Right lobe of liver (tissue), 6 donors: Measurements from ENCODE around the gene PICK1. TPM values are rescaled to one million over a fixed set of nuclear protein-coding genes. Genes with fewer than 3 reads are reported as not detected.

ENCODE experiments used
- ATAC-seq, 4 donors: fragments of 200-7000 bp; cut with Tn5 transposase; one replicate each; pipeline ENCODE4 v1.9.1; 2020; ENCODE audit warnings: mild to moderate bottlenecking in 4 of 4, moderate library complexity in 4 of 4
- DNase-seq, 3 donors: peaks; one replicate each; pipeline ENCODE4 v3.0.0-alpha.2; 2020
- H3K27ac ChIP-seq, 3 donors: fragments of 200-600 bp; one replicate each; pipeline ENCODE4 v1.8.0; 2022
- H3K27me3 ChIP-seq, 2 donors: fragments of 200-600 bp; one replicate each; pipeline ENCODE4 v1.8.0; 2022
- H3K36me3 ChIP-seq, 4 donors: fragments of 200-600 bp; sonication (generic) in 1 of 4; one replicate each; pipeline versions ENCODE4 v1.5.1 to v1.8.0; 2017 to 2022; ENCODE audit warnings: control low read depth in 1 of 4
- H3K4me1 ChIP-seq, 4 donors: fragments of 200-600 bp; sonication (generic) in 1 of 4; one replicate each; pipeline versions ENCODE4 v1.5.1 to v1.8.0; 2017 to 2022; ENCODE audit warnings: control low read depth in 1 of 4
- H3K4me3 ChIP-seq, 3 donors: fragments of 200-600 bp; one replicate each; pipeline ENCODE4 v1.8.0; 2022
- H3K9me3 ChIP-seq, 4 donors: fragments of 200-600 bp; sonication (generic) in 1 of 4; one replicate each; pipeline versions ENCODE4 v1.5.1 to v1.8.0; 2017 to 2022; ENCODE audit warnings: control low read depth in 1 of 4
- POLR2A ChIP-seq: fragments of 450-650 bp; IDR thresholded peaks from one replicate; pipeline ENCODE4 v1.6.1; 2017; ENCODE audit warnings: antibody characterized with exemption, mild to moderate bottlenecking
- WGBS: methylation state at CpG from one replicate; pipeline ENCODE4 v1.1.6; 2018; ENCODE audit warnings: low coverage, low lambda C conversion rate; ENCODE audit not compliant: insufficient coverage; ENCODE audit errors: missing lambda C conversion rate; 5-methylcytosine and 5-hydroxymethylcytosine counted together
- intact Hi-C, 2 donors: fragments of 100-400 bp; cut with DNase I; formaldehyde crosslinking; loops; one replicate each; pipeline versions ENCODE4 v1.11.2 to v1.14.1; 2022
- total RNA-seq, 6 experiments: library from RNA; depleted of rRNA in 2 of 6; stranded (reverse); fragments of >200 nt in 2 of 6; fragmentation: NEBNext Ultra II Directional in 3 of 6; extraction: Animal tissue kit (Norgen Biotek cat#: 25700) in 3 of 6; gene quantifications; one replicate each; pipeline versions ENCODE4 v1.1.0 to v1.2.4, GENCODE V29; 2016 to 2023
- TF ChIP-seq, protein P1 (sequence below), 4 donors: fragments of 200-600 bp in 3 of 4; fragments of 450-650 bp in 1 of 4; IDR thresholded peaks; one replicate each; pipeline versions ENCODE4 v1.5.1 to v1.8.0; 2016 to 2022; ENCODE audit warnings: antibody characterized with exemption in 4 of 4, mild to moderate bottlenecking in 2 of 4
- donor health status: DM: no; HTN: yes; CAD: no.
- donor health status: DM: no; HTN: no; CAD: no.
- donor health status: DM: no; HTN: no; CAD: no.
- donor health status: DM: no; HTN: yes; CAD: no.
- donor health status: DM: no; HTN: yes; CAD: no.

PICK1 gene
- total RNA-seq, 6 experiments from 2014 or later: 13.0 to 26.4 (median 20.3) TPM

DNA sequence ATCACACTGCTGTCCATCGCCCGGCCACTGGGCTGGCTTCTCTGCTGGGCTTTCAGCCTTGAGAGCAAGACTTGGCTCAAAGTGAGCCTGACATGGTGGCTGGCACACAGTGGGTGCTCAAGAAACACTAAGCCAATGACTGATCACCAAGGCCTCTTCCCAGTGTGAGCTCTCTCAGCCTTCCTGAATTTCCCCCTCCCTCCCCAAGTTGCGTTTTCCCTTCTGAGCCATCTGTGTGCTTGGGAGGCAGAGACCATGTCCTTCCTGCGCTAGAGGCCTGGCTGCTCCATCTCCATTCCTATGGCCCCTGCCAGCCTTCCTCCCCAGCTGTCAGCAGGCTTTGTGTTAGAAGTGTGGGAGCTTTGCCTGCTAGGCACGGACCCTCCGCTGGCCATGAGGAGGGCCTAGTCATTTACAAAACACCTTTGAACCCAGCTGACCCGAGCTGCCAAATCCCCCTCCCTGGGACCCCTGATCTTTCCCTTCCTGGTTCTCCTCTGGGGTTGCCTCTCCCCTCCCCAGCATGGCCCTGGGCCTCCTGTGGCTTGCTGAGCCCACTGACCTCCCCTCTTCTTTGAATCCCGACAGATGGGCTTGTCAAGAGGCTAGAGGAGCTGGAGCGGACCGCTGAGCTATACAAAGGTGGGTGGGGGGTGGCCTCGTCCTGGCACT is 13.2 kb downstream of the PICK1 start:
- TF ChIP-seq, protein P1, sequence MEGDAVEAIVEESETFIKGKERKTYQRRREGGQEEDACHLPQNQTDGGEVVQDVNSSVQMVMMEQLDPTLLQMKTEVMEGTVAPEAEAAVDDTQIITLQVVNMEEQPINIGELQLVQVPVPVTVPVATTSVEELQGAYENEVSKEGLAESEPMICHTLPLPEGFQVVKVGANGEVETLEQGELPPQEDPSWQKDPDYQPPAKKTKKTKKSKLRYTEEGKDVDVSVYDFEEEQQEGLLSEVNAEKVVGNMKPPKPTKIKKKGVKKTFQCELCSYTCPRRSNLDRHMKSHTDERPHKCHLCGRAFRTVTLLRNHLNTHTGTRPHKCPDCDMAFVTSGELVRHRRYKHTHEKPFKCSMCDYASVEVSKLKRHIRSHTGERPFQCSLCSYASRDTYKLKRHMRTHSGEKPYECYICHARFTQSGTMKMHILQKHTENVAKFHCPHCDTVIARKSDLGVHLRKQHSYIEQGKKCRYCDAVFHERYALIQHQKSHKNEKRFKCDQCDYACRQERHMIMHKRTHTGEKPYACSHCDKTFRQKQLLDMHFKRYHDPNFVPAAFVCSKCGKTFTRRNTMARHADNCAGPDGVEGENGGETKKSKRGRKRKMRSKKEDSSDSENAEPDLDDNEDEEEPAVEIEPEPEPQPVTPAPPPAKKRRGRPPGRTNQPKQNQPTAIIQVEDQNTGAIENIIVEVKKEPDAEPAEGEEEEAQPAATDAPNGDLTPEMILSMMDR (IDR thresholded peaks at IDR 0.05): no peak
- no peak for TF ChIP-seq POLR2A
- Histone ChIP-seq H3K27ac (no peak overlapping the region), H3K4me1 (peaks cover 0 to 8% (median 0%) of the 10 kb centered on the region in 4 donors), H3K4me3 (no peak overlapping the region), H3K36me3 (peaks cover 0 to 40% (median 20%) of the 10 kb centered on the region in 4 donors), H3K27me3 (no peaks in the 10 kb centered on the region), H3K9me3 (no peaks in the 10 kb centered on the region)
- DNase-seq (peak in 1 of 3 donors; percentile 26), ATAC-seq (no peak)
- 96% methylated on average over 5 of the region's 11 CpGs for WGBS
- intact Hi-C loops: no loop called here

DNA sequence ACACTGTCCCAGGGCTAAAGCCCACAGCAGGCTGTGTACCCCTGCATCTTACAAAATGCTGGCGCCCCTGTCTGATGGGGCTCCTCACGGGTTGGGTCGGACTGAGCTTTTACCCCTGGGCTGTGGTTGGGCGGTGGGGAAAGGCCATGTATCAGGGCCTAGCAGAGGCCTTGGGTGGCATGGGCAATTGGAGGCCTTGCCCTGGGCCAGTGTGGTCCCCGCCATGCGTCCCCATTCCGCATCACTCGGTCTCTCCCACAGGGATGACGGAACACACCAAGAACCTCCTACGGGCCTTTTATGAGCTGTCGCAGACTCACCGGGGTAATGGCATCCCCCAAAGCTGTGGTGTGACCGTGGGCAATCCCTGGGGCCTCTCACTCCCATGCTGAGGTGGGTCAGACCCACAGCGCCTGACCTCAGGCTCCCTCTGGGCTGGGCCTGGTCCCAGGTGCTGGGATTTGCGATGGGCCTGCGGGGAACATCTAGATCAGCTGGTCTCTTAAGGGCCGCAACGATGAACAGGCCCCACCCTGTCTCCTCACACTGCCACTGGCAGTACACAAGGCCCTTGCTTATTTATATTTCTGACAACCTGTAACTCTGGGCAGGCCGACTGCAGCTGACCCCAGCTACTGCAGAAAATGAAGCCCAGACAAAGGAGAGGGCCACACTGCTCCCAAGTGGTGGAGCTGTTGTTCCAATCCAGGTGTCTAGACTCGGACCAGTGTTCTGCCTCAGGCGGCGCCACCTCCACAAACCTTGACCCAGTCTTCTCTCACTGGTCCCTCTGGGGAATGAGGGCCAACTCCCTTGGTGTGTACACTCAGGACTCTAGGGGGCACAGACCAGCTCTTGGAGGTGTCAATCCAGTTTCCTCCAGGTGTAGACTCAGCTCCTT is 14.5 kb downstream of the PICK1 start:
- H3K27me3 ChIP-seq: no peaks in the 10 kb centered on the region
- no peak overlapping the region for H3K27ac ChIP-seq
- DNase-seq (peak in 2 of 3 donors; percentile 14 to 43), ATAC-seq (no peak)
- H3K36me3 ChIP-seq: peaks cover 0 to 28% (median 12%) of the 10 kb centered on the region in 4 donors
- no peaks in the 10 kb centered on the region for H3K9me3 ChIP-seq
- intact Hi-C loops: no loop called here
- peaks cover 0 to 8% (median 0%) of the 10 kb centered on the region in 4 donors for H3K4me1 ChIP-seq
- no peak for TF ChIP-seq POLR2A
- TF ChIP-seq, protein P1 (IDR thresholded peaks at IDR 0.05): no peak
- H3K4me3 ChIP-seq: no peak overlapping the region
- 100% methylated on average over 2 of the region's 22 CpGs for WGBS

DNA sequence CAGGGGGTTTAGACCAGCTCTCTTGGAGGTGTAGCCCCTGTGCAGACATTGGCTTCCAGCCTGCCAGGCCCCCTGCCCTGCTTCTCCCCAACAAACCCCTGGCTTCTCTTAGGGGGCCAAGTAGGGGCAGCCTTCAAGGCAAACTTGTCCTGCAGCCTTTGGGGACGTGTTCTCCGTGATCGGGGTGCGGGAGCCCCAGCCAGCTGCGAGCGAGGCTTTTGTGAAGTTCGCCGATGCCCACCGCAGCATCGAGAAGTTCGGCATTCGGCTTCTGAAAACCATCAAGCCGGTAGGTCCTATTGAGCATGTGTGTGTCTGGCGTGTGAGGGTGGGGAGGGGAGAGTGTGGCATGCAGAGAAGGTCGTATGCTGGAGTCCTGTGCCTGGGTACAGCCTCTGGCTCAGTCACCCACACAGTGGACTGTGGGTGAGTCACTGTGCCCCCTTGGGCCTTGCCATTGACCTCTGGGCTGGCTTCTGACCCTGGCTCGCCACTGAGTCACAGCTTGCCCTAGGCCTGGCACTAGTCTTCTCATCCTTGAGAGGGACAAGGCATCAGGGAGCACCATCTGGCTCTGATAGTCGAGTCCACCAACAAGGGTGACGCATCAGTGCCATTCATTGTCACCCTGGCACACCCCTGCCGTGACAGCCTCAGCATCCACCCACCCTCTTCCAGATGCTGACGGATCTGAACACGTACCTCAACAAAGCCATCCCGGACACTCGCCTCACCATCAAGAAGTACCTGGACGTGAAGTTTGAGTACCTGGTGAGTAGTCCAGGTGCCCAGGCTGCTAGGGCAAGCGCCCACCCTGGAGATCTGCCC is 15.3 kb downstream of the PICK1 start:
- Histone ChIP-seq H3K9me3 (no peaks in the 10 kb centered on the region), H3K27me3 (no peaks in the 10 kb centered on the region), H3K4me3 (no peak overlapping the region), H3K27ac (no peak overlapping the region), H3K36me3 (peaks cover 0 to 21% (median 11%) of the 10 kb centered on the region in 4 donors), H3K4me1 (peaks cover 0 to 8% (median 0%) of the 10 kb centered on the region in 4 donors)
- 76% methylated on average over 2 of the region's 25 CpGs for WGBS
- intact Hi-C loops: no loop called here
- DNase-seq (peak in 2 of 3 donors; percentile 10 to 39), ATAC-seq (no peak)
- no peak for TF ChIP-seq POLR2A
- TF ChIP-seq, protein P1 (IDR thresholded peaks at IDR 0.05): no peak
